ENCODE results near the gene PDLIM1. TPM values are rescaled to one million over a fixed set of nuclear protein-coding genes. Genes with fewer than 3 reads are reported as not detected.

PDLIM1 gene
- total and polyA plus RNA-seq, 10 of the 15 experiments (the other 5 are each of a cell fraction or from before 2014, with no cell fraction given), result 95.7 to 714 (median 309) TPM

GRCh38 chr10:95268438-95268837 lies 22.4 kb downstream of the PDLIM1 start:
- Histone ChIP-seq H2AFZ (ENCODE audit: control insufficient read depth, low read depth, low read length) (no peak overlapping the region), H3K36me3 (ENCODE audit: control insufficient read depth in 2 of 2, insufficient read depth in 2 of 2, low read length in 1 of 2) (peaks cover 32 to 38% of the 10 kb centered on the region in 2 experiments), H3K79me2 (ENCODE audit: control insufficient read depth, insufficient read depth, low read length) (peaks cover 36% of the 10 kb centered on the region), H3K27ac (ENCODE audit: control insufficient read depth, insufficient read depth) (no peak overlapping the region), H3K27me3 (replicated peaks in 1 of 2; ENCODE audit: control insufficient read depth in 2 of 2, insufficient read depth in 2 of 2, low read length in 1 of 2) (no peaks in the 10 kb centered on the region), H3K4me3 (no peak overlapping the region), H3K4me1 (ENCODE audit: control insufficient read depth, insufficient read depth, low read length) (peaks cover 4% of the 10 kb centered on the region; the same call in 1 of the 2 replicates), H3K9ac (ENCODE audit: control insufficient read depth, insufficient read depth, low read length) (no peak overlapping the region), H4K20me1 (ENCODE audit: control insufficient read depth, insufficient read depth) (peaks cover 4% of the 10 kb centered on the region), H3K4me2 (ENCODE audit: control insufficient read depth, insufficient read depth) (no peak overlapping the region), H3K9me3 (replicated peaks; ENCODE audit: control insufficient read depth, insufficient read depth, low read length) (no peaks in the 10 kb centered on the region)
- no peak for TF ChIP-seq EP300 (IDR thresholded peaks at IDR 0.05; ENCODE audit: borderline replicate concordance in 1 of 2, control insufficient read depth in 1 of 2, low read depth in 2 of 2, low read length in 2 of 2)
- no peak for TF ChIP-seq GABPA (IDR thresholded peaks at IDR 0.05; ENCODE audit: low read depth)
- no peak for TF ChIP-seq PAX8 (IDR thresholded peaks at IDR 0.05)
- TF ChIP-seq FOS (IDR thresholded peaks at IDR 0.05; ENCODE audit: borderline replicate concordance, extremely low read depth, insufficient read length), result no peak
- no peak for TF ChIP-seq YBX1 (IDR thresholded peaks at IDR 0.05)
- ChIA-PET SMC1A (ENCODE audit: uncharacterized antibody, unreplicated experiment) (interaction anchor here (1.2 kb wide), 2 partner anchors 20 to 24 kb away, joined by 4 read pairs; no protein-coding TSS in a partner anchor), POLR2A (interaction anchor here (0.6 to 1.0 kb wide), 2 partner anchors 11 to 24 kb away, joined by 4 to 7 read pairs; no protein-coding TSS in a partner anchor), RAD21 (ENCODE audit: unreplicated experiment) (no interaction called here), CTCF (no interaction called here)
- ATAC-seq, result no peak
- in situ Hi-C loops (cut with MboI), result no loop called here
- WGBS (ENCODE audit: insufficient coverage, insufficient replicate concordance, low lambda C conversion rate, missing lambda C conversion rate), result 96% methylated on average over 12 of the region's 12 CpGs
- DNase-seq (ENCODE audit: low read depth, low spot score), result no peak
- intact Hi-C loops (cut with micrococcal nuclease; ENCODE audit: unreplicated experiment), result no loop called here
- BruUV-seq (replicated peaks), result no TSS peak
- FAIRE-seq, result no peak

GRCh38 chr10:95267251-95267650 lies 23.6 kb downstream of the PDLIM1 start:
- 67% methylated on average over 3 of the region's 3 CpGs for WGBS (ENCODE audit: insufficient coverage, insufficient replicate concordance, low lambda C conversion rate, missing lambda C conversion rate)
- SMC1A ChIA-PET (ENCODE audit: uncharacterized antibody, unreplicated experiment), result interaction anchor here (1.0 to 3.6 kb wide), 4 partner anchors 12 to 95 kb away, joined by 3 to 12 read pairs (median 4); no protein-coding TSS in a partner anchor
- Histone ChIP-seq H3K27me3 (replicated peaks in 1 of 2; ENCODE audit: control insufficient read depth in 2 of 2, insufficient read depth in 2 of 2, low read length in 1 of 2) (no peaks in the 10 kb centered on the region), H3K9ac (ENCODE audit: control insufficient read depth, insufficient read depth, low read length) (no peak overlapping the region), H3K27ac (ENCODE audit: control insufficient read depth, insufficient read depth) (no peak overlapping the region), H3K4me3 (no peak overlapping the region), H4K20me1 (ENCODE audit: control insufficient read depth, insufficient read depth) (no peaks in the 10 kb centered on the region; the same call in none of the 2 replicates), H3K79me2 (ENCODE audit: control insufficient read depth, insufficient read depth, low read length) (peaks cover 26% of the 10 kb centered on the region), H2AFZ (ENCODE audit: control insufficient read depth, low read depth, low read length) (no peak overlapping the region), H3K4me2 (ENCODE audit: control insufficient read depth, insufficient read depth) (no peak overlapping the region), H3K4me1 (ENCODE audit: control insufficient read depth, insufficient read depth, low read length) (peaks cover 4% of the 10 kb centered on the region; the same call in 1 of the 2 replicates), H3K36me3 (ENCODE audit: control insufficient read depth in 2 of 2, insufficient read depth in 2 of 2, low read length in 1 of 2) (peaks cover 38 to 45% of the 10 kb centered on the region in 2 experiments), H3K9me3 (replicated peaks; ENCODE audit: control insufficient read depth, insufficient read depth, low read length) (no peaks in the 10 kb centered on the region)
- BruUV-seq (replicated peaks), result no TSS peak
- CTCF ChIA-PET, result interaction anchor here (1.1 to 2.2 kb wide), 5 partner anchors 9 to 107 kb away, joined by 3 to 5 read pairs (median 4); no protein-coding TSS in a partner anchor
- DNase-seq (ENCODE audit: low read depth, low spot score) (no peak), FAIRE-seq (no peak), ATAC-seq (no peak)
- POLR2A ChIA-PET, result interaction anchor here (0.6 kb wide), 1 partner anchor 12 kb away, joined by 3 read pairs; no protein-coding TSS in a partner anchor
- intact Hi-C loops (cut with micrococcal nuclease; ENCODE audit: unreplicated experiment) (no loop called here), in situ Hi-C loops (cut with MboI) (no loop called here)
- RAD21 ChIA-PET (ENCODE audit: unreplicated experiment), result no interaction called here
- TF ChIP-seq BCL11A (IDR thresholded peaks at IDR 0.05; ENCODE audit: low read depth, low read length), result no peak
- TF ChIP-seq TCF12 (IDR thresholded peaks at IDR 0.05; ENCODE audit: low read depth, low read length), result no peak
- no peak for TF ChIP-seq E2F8 (IDR thresholded peaks at IDR 0.05; ENCODE audit: low read depth, partially characterized antibody)
- TF ChIP-seq ZNF207 (IDR thresholded peaks at IDR 0.05; ENCODE audit: borderline replicate concordance), result no peak
- no peak for TF ChIP-seq USF2 (IDR thresholded peaks at IDR 0.05; ENCODE audit: borderline replicate concordance, low read depth, low read length)
- TF ChIP-seq SUZ12 (IDR thresholded peaks at IDR 0.05; ENCODE audit: unreplicated experiment), result no peak
- TF ChIP-seq RFX5 (IDR thresholded peaks at IDR 0.05; ENCODE audit: low read depth, low read length), result no peak
- TF ChIP-seq MYC (IDR thresholded peaks at IDR 0.05; ENCODE audit: insufficient read depth, insufficient read length, insufficient replicate concordance, low read length, severe bottlenecking), result no peak
- no peak for TF ChIP-seq FOS (IDR thresholded peaks at IDR 0.05; ENCODE audit: borderline replicate concordance, extremely low read depth, insufficient read length)
- TF ChIP-seq EP300 (IDR thresholded peaks at IDR 0.05; ENCODE audit: borderline replicate concordance in 1 of 2, control insufficient read depth in 1 of 2, low read depth in 2 of 2, low read length in 2 of 2), result no peak

Data from GM12878 (cell line).